ENCODE results near the gene NAV3. TPM values are rescaled to one million over a fixed set of nuclear protein-coding genes. Genes with fewer than 3 reads are reported as not detected.

Gene NAV3
- total RNA-seq, 1 donor from 2014 or later: 8.1 TPM

GRCh38 chr12:78143717-78144116 lies 313.0 kb downstream of the NAV3 start:
- no peak for TF ChIP-seq CTCF (IDR thresholded peaks at IDR 0.05)
- H3K4me3 Mint-ChIP-seq (ENCODE audit: unreplicated experiment): no peak overlapping the region
- H3K27me3 Mint-ChIP-seq (ENCODE audit: unreplicated experiment): no peaks in the 10 kb centered on the region
- no peak for DNase-seq (ENCODE audit: extremely low spot score, unreplicated experiment)
- H3K9me3 Mint-ChIP-seq (ENCODE audit: unreplicated experiment): no peaks in the 10 kb centered on the region
- H3K27ac Mint-ChIP-seq (ENCODE audit: unreplicated experiment): no peak overlapping the region
- peaks cover 14% of the 10 kb centered on the region for H3K4me1 Mint-ChIP-seq (ENCODE audit: unreplicated experiment)
- peaks cover 2% of the 10 kb centered on the region for H3K36me3 Mint-ChIP-seq (ENCODE audit: unreplicated experiment)

GRCh38 chr12:78145398-78145797 lies 314.7 kb downstream of the NAV3 start:
- no peak overlapping the region for H3K4me3 Mint-ChIP-seq (ENCODE audit: unreplicated experiment)
- no peaks in the 10 kb centered on the region for H3K27me3 Mint-ChIP-seq (ENCODE audit: unreplicated experiment)
- no peaks in the 10 kb centered on the region for H3K36me3 Mint-ChIP-seq (ENCODE audit: unreplicated experiment)
- no peaks in the 10 kb centered on the region for H3K9me3 Mint-ChIP-seq (ENCODE audit: unreplicated experiment)
- TF ChIP-seq CTCF (IDR thresholded peaks at IDR 0.05): no peak
- DNase-seq (ENCODE audit: extremely low spot score, unreplicated experiment): no peak
- H3K27ac Mint-ChIP-seq (ENCODE audit: unreplicated experiment): no peak overlapping the region
- peaks cover 14% of the 10 kb centered on the region for H3K4me1 Mint-ChIP-seq (ENCODE audit: unreplicated experiment)

GRCh38 chr12:78146365-78146772 lies 315.7 kb downstream of the NAV3 start:
- no peak overlapping the region for H3K4me3 Mint-ChIP-seq (ENCODE audit: unreplicated experiment)
- no peaks in the 10 kb centered on the region for H3K27me3 Mint-ChIP-seq (ENCODE audit: unreplicated experiment)
- H3K9me3 Mint-ChIP-seq (ENCODE audit: unreplicated experiment): no peaks in the 10 kb centered on the region
- H3K4me1 Mint-ChIP-seq (ENCODE audit: unreplicated experiment): peaks cover 14% of the 10 kb centered on the region
- no peak overlapping the region for H3K27ac Mint-ChIP-seq (ENCODE audit: unreplicated experiment)
- DNase-seq (ENCODE audit: extremely low spot score, unreplicated experiment): no peak
- no peaks in the 10 kb centered on the region for H3K36me3 Mint-ChIP-seq (ENCODE audit: unreplicated experiment)
- TF ChIP-seq CTCF (IDR thresholded peaks at IDR 0.05): peak; percentile 77

- peaks cover 14% of the 10 kb centered on the region for H3K4me1 Mint-ChIP-seq (ENCODE audit: unreplicated experiment)
- no peaks in the 10 kb centered on the region for H3K36me3 Mint-ChIP-seq (ENCODE audit: unreplicated experiment)
- no peak overlapping the region for H3K4me3 Mint-ChIP-seq (ENCODE audit: unreplicated experiment)
- no peak overlapping the region for H3K27ac Mint-ChIP-seq (ENCODE audit: unreplicated experiment)
- no peaks in the 10 kb centered on the region for H3K9me3 Mint-ChIP-seq (ENCODE audit: unreplicated experiment)
- no peak for TF ChIP-seq CTCF (IDR thresholded peaks at IDR 0.05)
- H3K27me3 Mint-ChIP-seq (ENCODE audit: unreplicated experiment): no peaks in the 10 kb centered on the region
- no peak for DNase-seq (ENCODE audit: extremely low spot score, unreplicated experiment)
These were observed 318.8 kb downstream of the NAV3 start for GRCh38 chr12:78149459-78149858.

DNA sequence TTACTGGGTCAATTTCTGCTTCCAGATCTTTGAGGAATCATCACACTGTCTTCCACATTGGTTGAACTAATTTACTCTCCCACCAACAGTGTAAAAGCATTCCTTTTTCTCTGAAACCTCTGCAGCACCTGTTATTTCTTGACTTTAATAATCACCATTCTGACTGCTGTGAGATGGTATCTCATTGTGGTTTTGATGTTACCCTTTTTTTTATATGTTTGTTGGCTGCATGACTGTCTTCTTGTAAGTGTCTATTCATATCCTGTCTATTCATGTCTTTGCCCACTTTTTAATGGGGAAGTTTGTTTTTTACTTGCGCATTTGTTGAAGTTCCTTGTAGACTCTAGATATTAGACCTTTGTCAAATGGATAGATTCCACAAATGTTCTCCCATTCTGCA lies 324.9 kb downstream of the NAV3 start:
- H3K27ac Mint-ChIP-seq (ENCODE audit: unreplicated experiment): no peak overlapping the region
- TF ChIP-seq CTCF (IDR thresholded peaks at IDR 0.05): no peak
- no peak for DNase-seq (ENCODE audit: extremely low spot score, unreplicated experiment)
- H3K27me3 Mint-ChIP-seq (ENCODE audit: unreplicated experiment): no peaks in the 10 kb centered on the region
- H3K4me3 Mint-ChIP-seq (ENCODE audit: unreplicated experiment): no peak overlapping the region
- H3K4me1 Mint-ChIP-seq (ENCODE audit: unreplicated experiment): peaks cover 5% of the 10 kb centered on the region
- H3K36me3 Mint-ChIP-seq (ENCODE audit: unreplicated experiment): no peaks in the 10 kb centered on the region
- H3K9me3 Mint-ChIP-seq (ENCODE audit: unreplicated experiment): no peaks in the 10 kb centered on the region
